KMS-11 (cell line): ENCODE measurements around the gene RAB11FIP4.

Experiments
- H2AFZ ChIP-seq: fragments of 200-600 bp; sonication (generic); 2 replicates; pipeline ENCODE4 v1.6.1; 2016; ENCODE audit warnings: antibody characterized with exemption, mixed run types, low read depth
- H3K27ac ChIP-seq: fragments of 200-600 bp; sonication (generic); 2 replicates; pipeline ENCODE4 v1.6.1; 2016; ENCODE audit warnings: mild to moderate bottlenecking, mixed run types
- H3K27me3 ChIP-seq: fragments of 200-600 bp; sonication (generic); 2 replicates; pipeline ENCODE4 v1.6.1; 2017; ENCODE audit warnings: mild to moderate bottlenecking, low read depth, mixed run types, moderate library complexity; ENCODE audit not compliant: insufficient read depth
- H3K36me3 ChIP-seq: fragments of 200-600 bp; sonication (generic); 2 replicates; pipeline ENCODE4 v1.6.1; 2017; ENCODE audit warnings: mild to moderate bottlenecking, mixed run types; ENCODE audit not compliant: insufficient read depth
- H3K4me1 ChIP-seq: fragments of 200-600 bp; sonication (generic); 2 replicates; pipeline ENCODE4 v1.6.1; 2016; ENCODE audit warnings: mild to moderate bottlenecking, low read depth, mixed run types; ENCODE audit not compliant: poor library complexity, severe bottlenecking
- H3K4me2 ChIP-seq: fragments of 200-600 bp; sonication (generic); 2 replicates; pipeline ENCODE4 v1.7.0; 2016; ENCODE audit warnings: mild to moderate bottlenecking, mixed run types
- H3K4me3 ChIP-seq: fragments of 200-600 bp; sonication (generic); IDR thresholded peaks from 2 replicates; pipeline ENCODE4 v1.6.1; 2017; ENCODE audit warnings: low read depth, low read length, mixed read lengths; ENCODE audit not compliant: insufficient read depth
- H3K79me2 ChIP-seq: fragments of 200-600 bp; sonication (generic); 2 replicates; pipeline ENCODE4 v1.6.1; 2016; ENCODE audit warnings: low read depth, mixed run types; ENCODE audit not compliant: insufficient read depth
- H3K9ac ChIP-seq: fragments of 200-600 bp; sonication (generic); 2 replicates; pipeline ENCODE4 v1.6.1; 2016; ENCODE audit warnings: mild to moderate bottlenecking, mixed run types
- H4K20me1 ChIP-seq: fragments of 200-600 bp; sonication (generic); 2 replicates; pipeline ENCODE4 v1.6.1; 2016; ENCODE audit warnings: mild to moderate bottlenecking, mixed run types; ENCODE audit not compliant: insufficient read depth
- TF ChIP-seq, protein P1 (sequence below): fragments of 200-600 bp; sonication (generic); conservative IDR thresholded peaks from 2 replicates; pipeline ENCODE4 v1.6.1; 2017; ENCODE audit warnings: low read depth, mild to moderate bottlenecking, antibody characterized with exemption, low read length, moderate library complexity, mixed read lengths

The RAB11FIP4 gene

DNA sequence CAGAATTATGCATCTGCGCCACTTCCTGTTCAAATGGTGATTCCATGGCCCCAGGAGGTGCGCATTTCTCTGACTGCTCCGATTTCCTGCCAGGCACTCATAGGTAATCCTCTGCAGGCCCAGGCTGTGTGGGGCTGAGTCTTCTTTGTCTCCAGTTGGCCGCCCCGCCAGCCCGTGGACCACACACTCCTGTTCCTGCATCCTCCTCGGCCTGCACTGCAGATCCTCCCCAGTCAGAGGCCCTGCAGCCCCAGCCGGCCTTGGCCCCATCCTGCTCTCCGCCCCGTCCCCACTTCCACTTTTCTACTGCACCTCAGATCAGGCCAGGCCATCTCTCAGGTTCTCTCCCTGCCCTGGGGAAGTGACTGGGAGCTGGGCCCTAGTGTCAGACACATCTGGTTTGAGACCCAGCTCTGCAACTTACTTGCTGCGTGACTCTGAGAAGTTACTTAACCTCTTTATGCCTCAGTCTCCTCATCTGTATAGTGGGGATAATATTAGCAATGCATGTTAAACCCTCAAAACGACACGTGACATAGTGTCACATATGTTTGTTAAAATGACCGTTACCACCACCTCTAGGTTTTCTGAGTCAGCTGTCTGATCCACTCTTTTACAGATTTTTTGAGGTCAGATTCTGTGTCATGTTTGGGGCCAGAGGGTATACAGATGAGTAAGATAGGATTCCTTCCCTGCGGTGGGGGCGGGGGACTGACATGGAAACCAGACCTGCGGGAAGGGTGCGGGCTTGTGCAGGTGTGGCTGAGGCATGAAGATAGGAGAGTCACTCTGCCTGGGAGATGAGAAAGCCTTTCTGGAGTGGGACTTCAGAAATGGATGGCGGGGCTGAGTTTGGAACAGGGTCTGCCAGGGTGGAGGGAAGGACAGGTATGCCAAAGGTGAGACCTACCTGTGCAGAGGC lies 12.8 kb downstream of the RAB11FIP4 start:
- Histone ChIP-seq H3K36me3 (no peaks in the 10 kb centered on the region), H4K20me1 (no peaks in the 10 kb centered on the region), H3K27me3 (peaks cover 7% of the 10 kb centered on the region; the same call in 1 of the 2 replicates), H3K4me1 (no peaks in the 10 kb centered on the region), H3K27ac (no peak overlapping the region), H3K9ac (no peak overlapping the region), H2AFZ (no peak overlapping the region), H3K79me2 (no peaks in the 10 kb centered on the region), H3K4me2 (no peak overlapping the region), H3K4me3 (no peak overlapping the region)
- TF ChIP-seq, protein P1, sequence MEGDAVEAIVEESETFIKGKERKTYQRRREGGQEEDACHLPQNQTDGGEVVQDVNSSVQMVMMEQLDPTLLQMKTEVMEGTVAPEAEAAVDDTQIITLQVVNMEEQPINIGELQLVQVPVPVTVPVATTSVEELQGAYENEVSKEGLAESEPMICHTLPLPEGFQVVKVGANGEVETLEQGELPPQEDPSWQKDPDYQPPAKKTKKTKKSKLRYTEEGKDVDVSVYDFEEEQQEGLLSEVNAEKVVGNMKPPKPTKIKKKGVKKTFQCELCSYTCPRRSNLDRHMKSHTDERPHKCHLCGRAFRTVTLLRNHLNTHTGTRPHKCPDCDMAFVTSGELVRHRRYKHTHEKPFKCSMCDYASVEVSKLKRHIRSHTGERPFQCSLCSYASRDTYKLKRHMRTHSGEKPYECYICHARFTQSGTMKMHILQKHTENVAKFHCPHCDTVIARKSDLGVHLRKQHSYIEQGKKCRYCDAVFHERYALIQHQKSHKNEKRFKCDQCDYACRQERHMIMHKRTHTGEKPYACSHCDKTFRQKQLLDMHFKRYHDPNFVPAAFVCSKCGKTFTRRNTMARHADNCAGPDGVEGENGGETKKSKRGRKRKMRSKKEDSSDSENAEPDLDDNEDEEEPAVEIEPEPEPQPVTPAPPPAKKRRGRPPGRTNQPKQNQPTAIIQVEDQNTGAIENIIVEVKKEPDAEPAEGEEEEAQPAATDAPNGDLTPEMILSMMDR = no peak

DNA sequence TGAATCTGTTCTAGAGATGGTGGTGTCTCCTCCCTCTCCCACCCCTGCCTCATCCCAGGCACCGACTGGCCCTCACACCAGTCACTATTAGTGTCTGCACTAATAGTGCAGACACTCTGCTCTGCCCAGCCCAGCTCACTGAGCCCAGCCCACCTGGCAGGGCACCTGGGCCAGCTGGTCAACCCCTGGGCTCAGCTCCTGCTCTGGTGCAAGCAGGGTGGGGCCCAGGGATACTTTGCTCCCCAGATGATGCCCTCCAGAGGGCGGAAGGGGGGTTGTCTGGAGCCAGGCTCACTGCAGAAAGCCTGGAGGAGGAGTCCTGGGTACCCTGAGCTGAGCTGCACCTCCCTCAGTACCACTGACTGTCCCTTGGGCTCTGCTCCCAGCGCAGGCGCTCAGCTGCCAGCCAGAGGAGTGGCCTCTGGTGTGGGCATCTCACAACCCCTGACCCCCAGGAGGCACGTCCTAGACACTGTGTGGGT lies 14.5 kb downstream of the RAB11FIP4 start:
- no peaks in the 10 kb centered on the region for H3K79me2 ChIP-seq
- no peak overlapping the region for H3K9ac ChIP-seq
- no peak overlapping the region for H2AFZ ChIP-seq
- no peaks in the 10 kb centered on the region for H3K4me1 ChIP-seq
- TF ChIP-seq, protein P1 = no peak
- peaks cover under 1% of the 10 kb centered on the region; the same call in 1 of the 2 replicates for H3K27me3 ChIP-seq
- H3K27ac ChIP-seq = no peak overlapping the region
- no peak overlapping the region for H3K4me3 ChIP-seq
- no peak overlapping the region for H3K4me2 ChIP-seq
- H4K20me1 ChIP-seq = no peaks in the 10 kb centered on the region
- no peaks in the 10 kb centered on the region for H3K36me3 ChIP-seq

DNA sequence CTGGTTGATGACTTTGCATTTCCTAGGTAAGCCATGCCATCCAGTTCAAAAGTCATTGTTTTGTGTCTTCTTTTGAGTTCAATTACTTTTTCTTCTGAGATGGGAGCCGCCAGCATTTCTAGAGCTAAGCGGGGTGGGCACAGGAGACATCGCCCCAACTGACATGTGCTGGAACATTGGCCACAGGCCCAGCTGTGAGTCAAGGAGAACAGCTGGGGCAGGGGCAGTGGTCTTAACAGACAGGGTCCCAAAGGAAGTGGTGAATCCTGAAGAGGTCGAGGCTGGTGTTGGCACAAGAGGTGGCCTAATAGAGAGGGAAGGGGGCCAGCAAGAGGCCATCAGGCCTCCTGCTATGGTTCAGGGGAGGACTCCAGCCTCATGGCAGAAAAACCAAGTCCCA lies 17.1 kb downstream of the RAB11FIP4 start:
- Histone ChIP-seq H3K4me3 (no peak overlapping the region), H3K27ac (no peak overlapping the region), H3K36me3 (no peaks in the 10 kb centered on the region), H3K79me2 (no peaks in the 10 kb centered on the region), H3K9ac (no peak overlapping the region), H2AFZ (no peak overlapping the region), H4K20me1 (no peaks in the 10 kb centered on the region), H3K4me1 (no peaks in the 10 kb centered on the region), H3K4me2 (no peak overlapping the region), H3K27me3 (no peaks in the 10 kb centered on the region)
- TF ChIP-seq, protein P1 = no peak

GRCh38 chr17:31411707-31412285 lies 20.3 kb downstream of the RAB11FIP4 start:
- H3K4me2 ChIP-seq = no peak overlapping the region
- no peak overlapping the region for H2AFZ ChIP-seq
- no peaks in the 10 kb centered on the region for H3K27me3 ChIP-seq
- H3K79me2 ChIP-seq = no peaks in the 10 kb centered on the region
- no peaks in the 10 kb centered on the region for H3K4me1 ChIP-seq
- H3K36me3 ChIP-seq = no peaks in the 10 kb centered on the region
- H3K9ac ChIP-seq = no peak overlapping the region
- H3K27ac ChIP-seq = no peak overlapping the region
- no peak overlapping the region for H3K4me3 ChIP-seq
- H4K20me1 ChIP-seq = no peaks in the 10 kb centered on the region
- TF ChIP-seq, protein P1 = no peak
